Endothelial cell of umbilical vein (primary cell): ENCODE measurements around the gene LAMB3. TPM values are rescaled to one million over a fixed set of nuclear protein-coding genes. Genes with fewer than 3 reads are reported as not detected.
A peak's percentile ranks its signal among the peaks of the same experiment; 100 is the strongest.

Source experiments
- BruUV-seq: library from RNA; stranded (reverse); fragments of 400-500 nt; replicated peaks from 2 replicates; lab custom pipeline; 2021; lab: Mats Ljungman, UMichigan
- CTCF ChIA-PET: fragments of 300-600, 350-600 bp; sonication (Branson Sonifier 250); formaldehyde crosslinking; loops from one replicate; lab custom pipeline; 2021; ENCODE audit warnings: antibody characterized with exemption, inconsistent platforms; lab: Charles Lee
- POLR2A ChIA-PET: fragments of 300-600, 350-600 bp; sonication (Branson Sonifier 250); formaldehyde crosslinking; loops from one replicate; lab custom pipeline; 2021; ENCODE audit warnings: antibody characterized with exemption, inconsistent platforms; lab: Charles Lee
- DNase-seq: peaks from one replicate; pipeline ENCODE4 v3.0.0-alpha.2; 2011; ENCODE audit warnings: low read depth, low spot score
- FAIRE-seq: peaks from 2 replicates; lab custom pipeline; 2011; peaks lifted over from hg19 to GRCh38; lab: Jason Lieb, UNC
- H2AFZ ChIP-seq: 2 replicates; pipeline ENCODE4 v1.6.0; 2012; ENCODE audit warnings: low read depth, low read length, control low read depth, inconsistent platforms
- H3K27ac ChIP-seq: 2 replicates; pipeline ENCODE4 v1.5.1; 2011; ENCODE audit warnings: low read depth, mild to moderate bottlenecking, control low read depth, low read length, moderate library complexity; ENCODE audit not compliant: insufficient read depth
- H3K27me3 ChIP-seq, 2 experiments: 2 replicates each; pipeline versions ENCODE4 v1.6.0 to v1.6.1; 2011; ENCODE audit warnings: low read length in 2 of 2, mixed read lengths in 1 of 2; ENCODE audit not compliant: control insufficient read depth in 2 of 2, insufficient read depth in 2 of 2
- H3K36me3 ChIP-seq, 2 experiments: 2 replicates in 1 of 2; 3 replicates in 1 of 2; pipeline ENCODE4 v1.5.1; 2011; ENCODE audit warnings: low read length in 2 of 2, mild to moderate bottlenecking in 1 of 2, moderate library complexity in 1 of 2; ENCODE audit not compliant: control insufficient read depth in 2 of 2, insufficient read depth in 2 of 2; ENCODE audit errors: extremely low read depth in 1 of 2
- H3K4me1 ChIP-seq: 3 replicates; pipeline ENCODE4 v1.5.1; 2011; ENCODE audit warnings: mild to moderate bottlenecking, low read length; ENCODE audit not compliant: control insufficient read depth, insufficient read depth; ENCODE audit errors: extremely low read depth
- H3K4me2 ChIP-seq: 2 replicates; pipeline ENCODE4 v1.6.1; 2011; ENCODE audit warnings: low read length, control low read depth, mixed read lengths; ENCODE audit not compliant: insufficient read depth
- H3K4me3 ChIP-seq, 3 experiments: fragments of 200-600 bp in 1 of 3; sonication (generic), shearing (Covaris generic) in 1 of 3; replicated peaks in 1 of 3; 2 replicates each; pipeline ENCODE4 v1.5.1; 2011 to 2016; ENCODE audit warnings: control low read depth in 3 of 3, low read length in 3 of 3, mild to moderate bottlenecking in 2 of 3, inconsistent platforms in 1 of 3, low read depth in 1 of 3, moderate library complexity in 1 of 3; ENCODE audit not compliant: insufficient read depth in 1 of 3
- H3K79me2 ChIP-seq: 2 replicates; pipeline ENCODE4 v1.6.0; 2012; ENCODE audit warnings: low read length, inconsistent platforms; ENCODE audit not compliant: control insufficient read depth, insufficient read depth
- H3K9ac ChIP-seq: replicated peaks from 2 replicates; pipeline ENCODE3; 2011; ENCODE audit warnings: low read length, control low read depth; ENCODE audit not compliant: insufficient read depth; ENCODE audit errors: extremely low read depth
- H3K9me1 ChIP-seq: replicated peaks from 3 replicates; pipeline ENCODE4 v1.6.0; 2011; ENCODE audit warnings: mild to moderate bottlenecking, low read length; ENCODE audit not compliant: control insufficient read depth, insufficient read depth; ENCODE audit errors: extremely low read depth
- H3K9me3 ChIP-seq: replicated peaks from 2 replicates; pipeline ENCODE4 v1.5.1; 2012; ENCODE audit warnings: low read length, inconsistent platforms; ENCODE audit not compliant: control insufficient read depth, insufficient read depth
- H4K20me1 ChIP-seq: replicated peaks from 2 replicates; pipeline ENCODE3; 2011; ENCODE audit warnings: mild to moderate bottlenecking, low read length; ENCODE audit not compliant: control insufficient read depth, insufficient read depth; ENCODE audit errors: extremely low read depth
- EZH2 ChIP-seq: IDR thresholded peaks from 2 replicates; pipeline ENCODE4 v1.6.1; 2012; ENCODE audit warnings: borderline replicate concordance, low read depth, mild to moderate bottlenecking, moderate library complexity, low read length, inconsistent platforms; ENCODE audit not compliant: severe bottlenecking
- FOS ChIP-seq: IDR thresholded peaks from 2 replicates; pipeline ENCODE4 v1.6.1; 2011; ENCODE audit warnings: mild to moderate bottlenecking, low read length, moderate library complexity, borderline replicate concordance; ENCODE audit not compliant: insufficient read depth
- GATA2 ChIP-seq: IDR thresholded peaks from 2 replicates; pipeline ENCODE4 v1.7.0; 2011; ENCODE audit warnings: low read depth, mild to moderate bottlenecking, moderate library complexity, mixed read lengths, low read length; ENCODE audit not compliant: insufficient read length, insufficient read depth
- JUN ChIP-seq: IDR thresholded peaks from 2 replicates; pipeline ENCODE4 v1.6.1; 2011; ENCODE audit warnings: borderline replicate concordance, low read depth; ENCODE audit not compliant: insufficient read length, insufficient read depth
- MAX ChIP-seq: IDR thresholded peaks from 2 replicates; pipeline ENCODE4 v1.6.1; 2011; ENCODE audit not compliant: insufficient read depth, insufficient read length
- MYC ChIP-seq: IDR thresholded peaks from one replicate; pipeline ENCODE4 v1.6.1; 2011; ENCODE audit warnings: mild to moderate bottlenecking, low read depth, low read length
- POLR2A ChIP-seq: IDR thresholded peaks from 2 replicates; pipeline ENCODE4 v1.6.1; 2012; ENCODE audit warnings: low read depth, mild to moderate bottlenecking, control low read depth, low read length
- POLR2AphosphoS5 ChIP-seq: IDR thresholded peaks from 2 replicates; pipeline ENCODE4 v1.6.1; 2012; ENCODE audit warnings: low read depth, mild to moderate bottlenecking, control low read depth, low read length, moderate library complexity; ENCODE audit not compliant: insufficient read depth
- dilution Hi-C: fragments of 300-500 bp; cut with MboI; formaldehyde crosslinking; loops from one replicate; pipeline ENCODE4 v1.15.0; 2019; ENCODE audit warnings: low sequenced_read_pairs; ENCODE audit not compliant: extremely low pct_ligation_motif_present
- intact Hi-C: fragments of 100-400 bp; cut with micrococcal nuclease; formaldehyde crosslinking; loops from one replicate; pipeline ENCODE4 v1.10.0; 2022
- polyA plus RNA-seq, 4 experiments: library from polyadenylated mRNA; depleted of rRNA in 3 of 4; stranded (reverse) in 3 of 4; unstranded in 1 of 4; fragments of >200 nt; gene quantifications; 2 replicates each; pipeline versions ENCODE4 v1.2.1 to v1.2.3, GENCODE V29; 2011 to 2012; ENCODE audit warnings: missing spikeins in 1 of 4
- total RNA-seq: library from RNA; stranded (reverse); gene quantifications from 2 replicates; pipeline ENCODE4 v1.2.3, GENCODE V29; 2021
- TF ChIP-seq, protein P1 (sequence below), 2 donors: IDR thresholded peaks; 1 replicate in 1 of 2; 2 replicates in 1 of 2; pipeline ENCODE4 v1.5.1; 2011; ENCODE audit warnings: low read length in 2 of 2, mild to moderate bottlenecking in 2 of 2, moderate library complexity in 2 of 2, control low read depth in 1 of 2, inconsistent platforms in 1 of 2, low read depth in 1 of 2; ENCODE audit not compliant: insufficient read depth in 1 of 2; ENCODE audit errors: extremely low read depth in 1 of 2

LAMB3 gene
- total and polyA plus RNA-seq, 2 donors (not counting 3 experiments of a cell fraction or from before 2014, with no cell fraction given): 2.6 to 3.1 TPM

DNA sequence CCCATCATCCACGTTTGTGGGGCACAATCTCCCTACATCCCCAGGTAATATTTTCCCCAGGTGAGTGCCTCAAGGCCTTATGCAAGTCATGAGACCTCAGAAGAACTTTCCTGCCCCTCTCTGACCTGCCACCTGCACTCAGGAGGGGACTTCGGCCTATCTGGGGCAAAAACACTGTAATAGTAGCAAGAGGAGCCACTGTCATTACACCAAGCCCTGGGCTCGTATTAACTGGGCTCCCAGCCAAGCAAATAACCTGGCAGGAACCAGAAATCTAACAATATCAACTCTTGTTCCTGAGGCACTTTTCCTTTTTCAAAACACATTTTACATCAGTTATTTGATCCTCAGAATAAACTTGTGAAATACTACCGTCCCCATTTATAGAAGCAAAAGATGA is 30.9 kb downstream of the LAMB3 start:
- Histone ChIP-seq H3K27ac (no peak overlapping the region), H3K4me2 (no peak overlapping the region), H3K36me3 (no peaks in the 10 kb centered on the region), H3K27me3 (no peaks in the 10 kb centered on the region), H2AFZ (no peak overlapping the region), H3K79me2 (no peaks in the 10 kb centered on the region), H4K20me1 (no peaks in the 10 kb centered on the region), H3K9me1 (no peaks in the 10 kb centered on the region), H3K4me1 (no peaks in the 10 kb centered on the region), H3K9me3 (no peaks in the 10 kb centered on the region), H3K9ac (no peak overlapping the region), H3K4me3 (no peak overlapping the region)
- DNase-seq (peak; percentile 12), FAIRE-seq (no peak)
- TF ChIP-seq POLR2A: no peak
- TF ChIP-seq FOS: no peak
- TF ChIP-seq JUN: no peak
- TF ChIP-seq MAX: no peak
- no peak for TF ChIP-seq GATA2
- TF ChIP-seq EZH2: no peak
- no peak for TF ChIP-seq POLR2AphosphoS5
- no peak for TF ChIP-seq MYC
- TF ChIP-seq, protein P1, sequence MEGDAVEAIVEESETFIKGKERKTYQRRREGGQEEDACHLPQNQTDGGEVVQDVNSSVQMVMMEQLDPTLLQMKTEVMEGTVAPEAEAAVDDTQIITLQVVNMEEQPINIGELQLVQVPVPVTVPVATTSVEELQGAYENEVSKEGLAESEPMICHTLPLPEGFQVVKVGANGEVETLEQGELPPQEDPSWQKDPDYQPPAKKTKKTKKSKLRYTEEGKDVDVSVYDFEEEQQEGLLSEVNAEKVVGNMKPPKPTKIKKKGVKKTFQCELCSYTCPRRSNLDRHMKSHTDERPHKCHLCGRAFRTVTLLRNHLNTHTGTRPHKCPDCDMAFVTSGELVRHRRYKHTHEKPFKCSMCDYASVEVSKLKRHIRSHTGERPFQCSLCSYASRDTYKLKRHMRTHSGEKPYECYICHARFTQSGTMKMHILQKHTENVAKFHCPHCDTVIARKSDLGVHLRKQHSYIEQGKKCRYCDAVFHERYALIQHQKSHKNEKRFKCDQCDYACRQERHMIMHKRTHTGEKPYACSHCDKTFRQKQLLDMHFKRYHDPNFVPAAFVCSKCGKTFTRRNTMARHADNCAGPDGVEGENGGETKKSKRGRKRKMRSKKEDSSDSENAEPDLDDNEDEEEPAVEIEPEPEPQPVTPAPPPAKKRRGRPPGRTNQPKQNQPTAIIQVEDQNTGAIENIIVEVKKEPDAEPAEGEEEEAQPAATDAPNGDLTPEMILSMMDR (IDR thresholded peaks at IDR 0.05; ENCODE audit: extremely low read depth in 1 of 2, insufficient read depth in 1 of 2, low read depth in 1 of 2, low read length in 2 of 2): no peak
- dilution Hi-C loops: no loop called here
- no TSS peak for BruUV-seq
- ChIA-PET CTCF (interaction anchor here (1.4 kb wide), 1 partner anchor 10 kb away, joined by 3 read pairs; no protein-coding TSS in a partner anchor), POLR2A (no interaction called here)
- intact Hi-C loops: no loop called here
